HK-2 (cell line): ENCODE measurements around the gene RBM6.

Experiments used
- DNase-seq: peaks from one replicate; pipeline ENCODE4 v3.0.0-alpha.2; 2018; ENCODE audit not compliant: unreplicated experiment

Gene RBM6

DNA sequence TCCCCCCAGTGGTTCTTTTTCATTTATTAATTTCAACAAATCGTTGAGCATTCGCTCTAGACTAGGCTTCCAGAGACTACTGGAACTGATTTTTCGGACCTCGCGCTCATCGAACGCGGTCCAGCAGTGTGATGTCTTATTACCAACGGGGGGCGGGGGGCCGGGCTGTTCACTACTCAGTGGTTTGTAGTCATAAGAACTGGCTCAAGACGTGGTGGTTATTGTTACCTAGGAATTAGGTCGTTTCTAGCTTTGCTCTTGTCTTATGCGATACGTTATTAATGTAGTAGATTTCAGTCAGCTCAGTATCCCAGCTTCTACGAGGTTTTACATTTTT, 149.6 kb downstream of the RBM6 start:
- DNase-seq, result no peak

DNA sequence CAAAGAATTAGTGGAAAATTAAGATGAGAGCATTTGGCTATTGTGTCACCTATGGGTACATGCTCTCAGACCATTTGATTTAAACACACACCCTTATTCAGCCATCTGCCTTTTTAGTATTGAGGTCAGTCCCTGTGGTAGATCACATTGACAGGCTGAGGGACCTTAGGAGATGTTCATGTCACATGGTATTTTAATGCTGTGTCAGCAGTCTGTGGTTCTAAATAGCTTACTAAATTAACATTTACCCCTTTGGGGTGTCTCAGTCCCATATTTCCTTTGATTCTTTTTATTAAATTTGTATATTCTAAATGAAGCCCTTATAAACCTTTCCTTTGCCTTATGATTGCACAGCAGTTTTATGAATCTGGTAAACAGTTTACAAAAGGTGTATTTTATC, 151.0 kb downstream of the RBM6 start:
- DNase-seq, result no peak

DNA sequence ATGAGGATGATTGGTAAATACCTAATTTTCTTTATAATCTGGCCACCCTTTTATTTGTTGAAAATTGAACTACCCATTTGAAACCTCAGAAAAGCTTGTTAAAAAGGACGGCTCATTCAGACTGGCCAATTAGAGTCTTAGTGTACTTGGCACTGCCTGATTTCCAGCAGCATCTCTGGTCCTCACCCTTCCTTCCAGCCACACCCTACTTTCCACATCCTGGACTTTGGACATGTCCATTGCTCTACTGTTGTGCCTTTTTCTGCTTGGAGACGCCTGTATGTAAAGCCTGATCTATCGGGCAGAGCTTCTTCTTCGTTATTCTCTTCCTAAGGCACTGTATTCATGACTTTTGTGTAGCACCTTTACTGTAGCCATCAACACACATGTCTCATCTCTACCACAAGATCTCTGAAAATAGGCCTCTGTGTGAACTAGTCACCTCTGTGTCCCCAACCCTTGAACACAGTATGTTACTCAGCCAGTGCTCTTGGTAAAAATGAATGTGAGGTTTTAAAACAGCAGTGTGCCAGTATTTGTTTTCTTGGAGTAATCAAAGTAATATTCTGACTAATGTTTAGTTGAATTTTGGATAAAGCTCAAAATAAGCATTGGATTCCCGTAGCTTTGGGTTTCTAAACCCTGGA, 155.5 kb downstream of the RBM6 start:
- no peak for DNase-seq

DNA sequence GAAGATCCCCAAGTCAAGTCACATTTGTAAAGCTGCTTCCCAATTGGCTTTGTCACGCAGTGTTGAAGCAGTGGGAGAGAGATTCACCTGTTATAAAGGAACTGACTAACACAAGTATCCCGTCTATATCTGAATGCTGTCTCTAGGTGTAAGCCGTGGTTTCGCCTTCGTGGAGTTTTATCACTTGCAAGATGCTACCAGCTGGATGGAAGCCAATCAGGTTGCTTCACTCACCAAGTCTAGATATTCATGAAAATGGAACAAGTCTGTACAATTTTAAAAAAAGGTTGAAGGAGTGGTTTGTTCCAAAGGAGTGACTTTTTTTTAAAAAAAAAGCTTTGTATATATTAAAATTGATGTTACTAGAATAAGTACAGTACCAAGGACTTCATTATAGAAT, 160.4 kb downstream of the RBM6 start:
- no peak for DNase-seq

DNA sequence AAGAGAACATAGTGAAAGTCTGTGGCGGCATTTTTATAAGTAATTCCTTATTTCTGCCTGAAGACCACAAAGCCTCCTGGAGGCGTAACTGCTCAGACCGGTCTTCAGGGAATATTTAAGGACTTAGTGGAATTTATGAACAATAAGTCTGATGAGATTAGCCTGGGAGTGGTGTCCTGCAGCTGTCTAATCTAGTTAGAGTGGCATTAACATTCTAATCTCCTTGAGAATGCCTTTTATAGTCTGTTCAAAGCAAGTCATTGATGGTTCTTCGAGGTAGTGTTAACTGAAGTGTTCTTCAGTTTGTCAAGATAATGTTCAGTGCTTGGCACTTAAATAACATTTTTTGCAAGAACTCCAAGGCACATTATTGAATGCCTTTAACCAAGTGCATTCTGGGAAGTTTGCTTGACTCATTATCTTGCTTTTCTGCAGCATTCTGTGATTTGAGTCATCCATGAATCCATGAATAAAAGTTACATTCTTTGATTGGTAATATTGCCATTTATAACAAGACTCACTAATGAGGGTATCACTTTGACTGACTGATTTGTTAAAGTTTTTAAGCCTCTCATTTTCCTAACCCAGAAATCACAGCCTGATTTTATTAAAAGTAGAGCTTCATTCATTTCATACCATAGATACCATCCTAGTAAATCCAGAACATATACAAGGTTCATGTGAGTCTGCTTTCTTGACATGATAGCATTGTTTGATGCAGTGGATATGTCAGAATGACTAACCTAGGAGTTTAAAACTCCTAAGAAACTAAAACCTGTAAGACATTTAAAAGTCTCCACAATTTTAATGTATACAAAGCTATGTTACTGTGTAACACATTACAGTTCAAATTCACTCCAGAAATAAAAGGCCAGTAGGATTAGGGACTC, 161.3 kb downstream of the RBM6 start:
- DNase-seq, result no peak

DNA sequence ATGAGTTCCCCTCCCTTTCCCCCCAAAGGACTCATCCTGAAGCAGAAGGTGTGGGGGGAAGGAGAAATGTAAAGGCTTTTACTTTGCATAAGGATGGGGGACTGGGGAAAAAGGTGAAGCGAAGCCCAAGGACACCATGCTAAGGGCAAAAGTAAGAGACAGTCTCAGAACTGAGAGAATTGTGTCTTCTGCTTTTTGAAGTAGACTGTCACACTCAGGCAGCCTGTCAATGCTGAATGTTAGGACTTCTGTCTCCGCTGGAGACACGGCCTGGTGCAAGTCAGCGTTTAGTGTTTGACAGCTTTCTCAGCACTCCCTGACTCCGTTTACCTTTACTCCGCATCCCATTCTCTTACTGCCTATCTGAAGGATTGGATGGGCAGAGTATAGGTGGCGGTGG, 162.6 kb downstream of the RBM6 start:
- no peak for DNase-seq

DNA sequence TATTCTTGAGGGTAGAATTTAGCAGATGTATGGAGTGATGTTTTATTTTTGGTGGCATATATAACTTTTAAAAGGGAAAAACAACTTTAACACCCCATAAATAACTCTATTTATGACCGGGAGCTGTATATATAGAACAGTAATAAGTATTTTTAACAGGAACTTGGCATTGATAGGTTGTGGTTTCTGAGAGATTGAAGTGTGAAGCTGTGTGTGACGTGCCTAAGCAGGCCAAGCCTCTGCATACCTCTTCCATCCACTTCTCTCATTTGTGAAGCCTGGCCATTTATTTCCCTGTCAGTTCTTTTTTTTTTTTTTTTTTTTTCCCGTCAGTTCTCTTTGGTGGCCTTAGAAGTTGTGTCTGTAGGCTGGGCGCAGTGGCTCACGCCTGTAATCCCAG, 171.8 kb downstream of the RBM6 start:
- DNase-seq, result no peak

DNA sequence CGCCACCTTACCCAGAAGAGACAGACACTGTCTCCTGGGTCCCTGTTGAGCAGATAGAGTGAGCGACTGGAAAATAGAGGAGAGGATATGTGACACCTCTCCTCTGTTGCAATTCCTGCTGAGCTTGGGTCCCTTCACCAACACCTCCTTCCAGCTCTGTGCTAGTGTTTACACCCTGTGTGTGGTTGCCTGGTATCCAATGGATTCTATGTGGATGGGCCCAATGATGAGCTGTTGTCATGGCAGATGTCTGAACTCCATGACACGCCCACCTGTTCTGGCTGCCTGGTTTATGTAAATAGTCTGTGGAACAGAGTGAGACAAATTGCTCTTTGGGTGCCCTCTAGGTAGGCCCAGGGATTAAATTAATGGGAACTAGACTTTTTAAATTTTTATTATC, 172.5 kb downstream of the RBM6 start:
- no peak for DNase-seq

DNA sequence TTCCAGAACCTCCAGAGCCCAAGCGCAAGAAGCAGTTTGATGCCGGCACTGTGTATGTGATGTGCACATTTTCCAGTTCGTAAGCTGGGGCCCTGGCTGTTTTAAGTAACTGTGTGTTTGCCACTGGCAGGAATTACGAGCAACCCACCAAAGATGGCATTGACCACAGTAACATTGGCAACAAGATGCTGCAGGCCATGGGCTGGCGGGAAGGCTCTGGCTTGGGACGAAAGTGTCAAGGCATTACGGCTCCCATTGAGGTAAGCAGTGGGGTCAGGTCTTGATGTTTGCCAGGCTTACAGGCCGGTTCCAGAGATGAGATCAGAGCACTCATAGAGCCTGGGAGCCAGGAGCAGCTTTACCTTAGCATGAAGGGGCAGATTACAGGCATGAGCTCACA, 177.2 kb downstream of the RBM6 start:
- DNase-seq, result no peak

DNA sequence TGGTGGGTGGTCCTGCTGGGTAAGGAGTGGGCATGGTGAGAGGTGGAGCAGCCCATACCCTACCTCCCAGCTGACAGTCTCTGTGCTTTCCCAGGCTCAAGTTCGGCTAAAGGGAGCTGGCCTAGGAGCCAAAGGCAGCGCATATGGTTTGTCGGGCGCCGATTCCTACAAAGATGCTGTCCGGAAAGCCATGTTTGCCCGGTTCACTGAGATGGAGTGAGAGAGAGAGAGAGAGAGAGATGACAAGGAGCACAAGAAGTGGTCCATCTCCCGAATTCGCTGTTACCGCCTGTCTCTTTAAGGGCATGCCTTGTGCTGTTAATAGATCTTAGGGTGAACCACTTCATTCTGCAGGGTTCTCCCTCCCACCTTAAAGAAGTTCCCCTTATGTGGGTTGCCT, 178.3 kb downstream of the RBM6 start:
- no peak for DNase-seq

DNA sequence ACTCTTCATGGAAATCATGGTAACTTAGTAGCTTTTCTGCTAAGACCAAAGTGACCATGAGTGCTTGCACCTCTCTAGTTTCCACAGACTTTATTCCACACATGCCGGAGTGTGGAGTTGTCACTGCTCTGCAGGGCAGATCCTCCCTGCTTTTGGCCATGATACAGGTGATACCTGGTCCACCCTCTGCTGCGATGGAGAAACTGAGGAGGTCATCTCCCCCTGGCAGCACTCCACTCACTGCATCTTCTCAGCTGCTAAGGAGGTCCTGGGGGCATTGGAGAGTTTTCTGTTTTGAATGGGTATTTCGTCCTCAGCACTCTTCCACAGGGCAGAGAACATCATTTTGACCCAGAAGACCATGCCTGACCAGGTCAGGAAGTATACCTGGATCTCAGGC, 179.8 kb downstream of the RBM6 start:
- no peak for DNase-seq

DNA sequence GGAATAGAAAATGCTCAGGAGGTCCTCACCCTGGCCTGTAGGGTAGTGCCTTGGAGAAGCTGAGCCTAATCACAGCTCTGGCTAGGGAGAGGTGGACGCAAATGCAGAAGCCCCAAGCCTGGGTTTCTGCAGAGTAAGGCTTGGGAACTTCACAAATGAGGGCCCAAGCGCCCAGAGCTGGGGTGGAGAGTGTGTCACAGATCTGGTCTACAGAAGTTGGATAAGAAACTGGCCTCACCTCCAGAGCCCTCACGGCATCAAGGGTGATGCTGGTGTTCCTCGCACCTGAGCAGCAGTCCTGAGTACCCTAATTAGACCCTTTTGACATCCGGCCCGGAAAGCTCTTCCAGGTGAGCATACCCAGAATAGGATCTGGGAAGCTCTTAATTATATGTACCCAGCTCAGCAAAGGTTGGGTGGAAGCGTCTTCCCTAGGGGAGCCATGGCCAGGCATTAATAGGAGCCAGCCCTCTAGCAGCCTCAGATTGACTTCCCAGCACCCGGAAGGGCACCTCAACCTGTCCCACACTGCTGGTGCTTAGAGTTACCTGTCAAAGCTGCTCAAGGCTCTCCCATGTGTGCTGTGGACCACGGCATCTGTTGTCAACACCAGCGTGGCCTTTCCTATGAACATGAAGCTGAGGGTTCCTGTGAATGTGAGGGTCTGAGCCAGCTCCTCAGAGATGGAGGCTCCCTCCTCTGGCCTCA, 180.6 kb downstream of the RBM6 start:
- DNase-seq, result no peak

DNA sequence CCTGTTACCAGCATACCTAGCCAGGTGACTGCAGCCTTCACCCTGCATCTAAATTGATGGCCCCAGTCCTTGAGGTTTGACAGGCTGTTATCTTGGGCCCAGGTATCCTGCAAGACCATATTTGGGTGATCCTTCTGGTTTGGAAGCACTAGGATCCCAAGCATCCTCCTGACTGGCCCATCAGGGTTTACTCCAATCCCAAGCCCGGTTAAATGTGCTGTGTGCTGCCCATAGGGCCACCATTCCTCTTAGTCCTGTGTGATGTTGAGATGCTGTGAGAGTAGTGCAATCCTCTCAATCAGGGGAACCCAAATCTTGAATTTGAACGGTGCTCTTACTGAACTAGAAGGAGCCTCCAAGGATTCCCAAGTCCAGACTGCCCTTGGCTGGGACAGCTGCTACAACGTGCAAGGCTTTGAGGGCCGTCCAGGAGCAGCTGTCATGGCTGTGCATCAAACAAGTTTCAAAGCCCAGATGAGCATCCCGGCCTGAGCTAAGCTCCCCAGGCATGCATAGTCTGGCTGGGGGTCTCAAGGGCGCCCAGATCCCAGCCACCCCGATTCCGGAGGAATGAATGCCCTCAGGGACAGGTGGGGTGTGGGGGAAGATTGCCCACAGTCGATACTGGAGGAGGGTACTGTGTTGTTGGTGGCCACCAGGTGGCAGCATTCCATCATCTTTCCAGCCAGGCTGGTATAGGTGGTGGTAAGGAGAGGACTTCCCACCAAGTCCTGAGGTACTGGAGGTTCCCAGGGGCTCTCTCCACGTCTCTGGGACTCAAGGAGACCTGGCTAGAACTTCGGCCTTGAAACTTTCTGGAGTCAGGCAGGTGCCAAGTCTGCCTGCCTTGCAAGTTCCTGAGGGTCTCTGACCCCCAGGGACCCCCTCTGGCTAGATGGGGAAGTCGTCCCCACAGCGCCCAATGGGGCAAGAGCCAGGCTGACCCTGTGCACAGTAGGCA, 181.4 kb downstream of the RBM6 start:
- DNase-seq, result peak; percentile 77

DNA sequence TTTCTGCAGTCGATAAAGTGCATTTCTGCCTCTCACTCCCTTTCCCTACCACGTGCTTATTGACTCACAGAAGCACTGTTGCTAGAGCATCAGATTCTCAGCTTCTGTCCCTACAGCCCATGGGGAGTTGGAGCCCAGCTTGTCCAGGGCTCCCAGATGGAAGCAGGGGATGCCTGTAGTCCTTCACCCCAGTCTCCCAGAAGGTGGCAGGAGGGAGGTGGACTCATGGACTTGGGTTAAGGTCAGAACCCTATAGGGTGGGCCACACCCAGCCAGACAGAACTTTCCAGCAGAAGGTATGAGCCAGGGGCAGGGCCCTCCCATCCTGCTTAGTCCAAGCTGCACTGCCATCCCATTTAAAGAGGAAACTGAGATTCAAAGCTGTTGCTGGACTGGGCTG, 182.1 kb downstream of the RBM6 start:
- no peak for DNase-seq

DNA sequence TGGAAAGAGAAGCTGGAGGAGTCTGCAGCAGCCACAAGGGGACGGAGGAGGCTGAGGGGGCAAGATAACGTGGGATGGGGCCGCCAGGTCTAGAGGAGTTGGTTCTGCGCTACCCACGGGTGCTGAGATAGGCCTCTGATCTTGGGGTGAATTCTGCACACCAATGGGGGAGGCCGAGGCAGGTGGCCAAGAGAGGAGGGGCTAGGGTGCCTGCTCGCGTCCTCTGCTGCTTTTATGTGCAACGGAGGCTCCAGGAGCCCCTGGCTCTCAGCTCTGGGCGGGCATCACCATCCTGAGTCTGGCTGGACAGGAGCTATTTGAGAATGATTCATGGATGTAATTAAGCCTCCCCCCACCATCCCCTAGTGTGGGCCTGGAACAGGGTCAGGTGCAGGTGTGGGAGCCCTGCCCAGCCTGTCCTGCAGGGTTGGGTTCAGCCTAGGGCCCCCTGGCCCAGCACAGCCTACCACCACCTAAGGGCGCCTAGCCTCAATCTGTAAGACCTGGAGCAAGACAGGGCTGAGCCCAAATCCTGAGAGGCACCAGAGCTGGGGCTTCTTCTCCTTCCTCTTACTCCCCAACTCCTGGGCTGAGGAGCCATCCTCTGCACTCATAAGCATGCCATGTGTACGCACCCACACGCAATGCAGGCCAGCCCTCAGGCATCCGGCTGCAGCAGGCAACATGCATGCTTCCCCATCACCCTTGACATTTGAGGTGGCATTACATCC, 182.9 kb downstream of the RBM6 start:
- DNase-seq, result no peak

DNA sequence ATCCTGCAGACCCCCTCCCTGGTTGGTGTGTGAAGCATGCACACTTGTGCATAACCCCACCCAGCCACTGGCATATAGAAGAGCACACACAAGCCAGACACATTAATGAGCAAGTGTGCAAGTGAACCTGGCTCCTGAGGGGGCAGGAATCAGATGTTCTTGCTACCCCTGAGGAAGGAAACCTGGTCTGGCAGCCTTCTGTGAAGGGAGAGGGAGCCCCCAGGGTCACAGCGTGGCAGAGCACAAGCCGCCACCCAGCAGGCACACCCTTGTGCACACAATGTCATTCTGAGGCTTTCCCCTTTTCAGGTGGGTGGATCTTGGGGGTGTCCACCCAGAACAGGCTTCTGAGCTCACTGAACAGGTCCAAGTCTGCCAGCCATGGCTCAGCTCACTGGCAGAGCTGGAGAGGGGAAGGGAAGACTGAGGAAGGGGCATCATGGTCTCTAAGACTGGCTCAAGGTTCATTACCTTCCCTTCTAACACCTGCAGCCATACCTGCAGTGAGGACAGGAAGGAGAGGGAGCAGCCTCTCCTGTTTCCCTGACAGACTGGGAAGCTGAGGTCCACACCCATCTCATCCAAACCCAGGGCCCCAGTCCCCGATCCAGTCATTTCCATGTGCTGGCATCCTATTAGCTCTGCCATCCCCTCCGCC, 183.6 kb downstream of the RBM6 start:
- no peak for DNase-seq

DNA sequence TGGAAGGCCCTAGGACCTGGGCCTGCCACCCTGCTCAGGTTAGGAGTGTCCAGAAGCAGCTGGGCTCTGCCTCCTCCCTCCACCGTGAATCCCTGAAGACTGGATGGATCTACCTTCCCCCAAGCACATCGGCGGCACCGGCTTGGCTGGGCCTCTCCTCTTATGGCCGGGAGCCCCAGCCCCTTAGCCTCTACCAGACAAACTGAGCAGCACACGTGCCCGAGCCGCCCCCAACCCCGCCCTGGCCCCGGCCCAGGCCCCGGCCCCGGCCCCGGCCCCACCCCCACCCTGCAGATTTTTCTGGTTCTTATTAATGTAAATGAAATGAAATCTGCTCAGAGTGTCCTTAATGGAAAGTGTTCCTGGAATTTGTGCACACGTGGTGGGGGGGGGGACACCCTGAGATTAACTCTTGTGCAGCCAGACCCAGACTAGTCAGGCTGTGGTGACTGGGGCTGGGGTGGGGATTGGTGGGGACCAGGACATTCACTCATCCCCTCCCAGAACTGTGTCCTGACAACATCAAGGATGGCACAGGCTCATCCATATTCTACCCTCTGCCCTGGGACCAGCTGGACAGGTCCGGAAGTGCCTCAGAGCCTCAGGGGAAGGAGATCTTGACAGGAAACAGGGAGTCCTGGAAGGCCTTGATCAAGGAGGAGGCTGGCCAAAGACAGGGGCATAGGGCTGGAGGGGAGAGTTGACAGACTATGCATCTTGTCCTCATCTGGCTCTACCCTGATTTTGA, 184.3 kb downstream of the RBM6 start:
- DNase-seq, result no peak

DNA sequence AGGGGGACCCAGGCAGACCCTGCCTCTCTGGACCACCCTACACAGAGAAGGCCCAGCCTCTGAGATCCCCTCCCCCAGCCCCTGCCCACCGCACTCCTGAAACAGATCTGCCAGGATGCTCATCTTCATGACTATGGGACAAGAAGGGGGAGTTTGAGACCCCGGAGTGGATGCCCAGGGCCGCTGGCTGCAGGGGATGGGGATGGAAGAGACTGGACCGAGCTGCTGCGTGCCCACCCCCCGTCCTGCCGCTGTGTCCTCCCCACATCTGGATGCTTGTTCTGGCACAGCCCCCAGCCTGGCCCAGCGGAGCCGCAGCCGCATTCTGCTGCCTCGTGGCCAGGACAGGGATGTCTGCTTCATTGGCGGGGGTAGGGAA, 184.8 kb downstream of the RBM6 start:
- DNase-seq, result no peak

DNA sequence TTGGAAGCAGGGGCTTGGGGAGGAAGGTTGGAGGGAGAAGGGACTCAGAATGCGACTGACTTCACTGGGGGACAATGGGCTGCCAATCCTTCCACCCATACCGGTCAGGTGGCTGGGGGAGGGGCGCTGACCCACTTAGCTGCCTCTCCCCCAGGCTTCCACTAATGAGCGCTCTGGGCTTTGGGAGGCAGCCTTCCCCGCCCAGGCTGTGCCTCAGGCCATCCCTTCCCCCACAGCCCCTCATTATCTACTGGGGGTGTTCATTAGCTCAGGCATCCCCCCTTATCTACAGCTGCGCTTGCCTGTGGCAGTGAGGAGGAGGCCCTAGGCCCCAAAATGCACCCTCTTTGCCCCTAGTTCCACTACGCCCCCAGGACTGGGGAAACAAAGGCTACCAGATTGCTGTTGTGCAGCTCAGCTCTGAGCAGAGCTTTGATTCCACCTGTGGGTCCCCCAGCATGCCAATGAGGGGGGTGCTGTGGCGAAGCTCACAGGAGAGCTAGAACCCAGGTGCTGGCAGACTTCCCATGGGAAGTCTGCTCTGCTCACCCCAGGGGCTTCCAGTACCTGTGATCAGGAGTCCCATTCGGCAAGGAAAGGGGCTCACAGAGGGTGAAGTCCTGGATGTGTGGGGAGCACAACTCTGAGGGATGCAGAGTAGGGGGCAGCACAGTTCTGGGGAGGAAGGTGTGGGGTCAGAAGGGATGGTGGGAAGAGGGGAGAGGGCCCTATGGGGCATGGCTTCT, 185.8 kb downstream of the RBM6 start:
- DNase-seq, result no peak
